SK-N-SH (cell line): ENCODE measurements around the gene GCLC. TPM values are rescaled to one million over a fixed set of nuclear protein-coding genes. Genes with fewer than 3 reads are reported as not detected.

ENCODE experiments used
- CTCF ChIA-PET: fragments of 300-600, 350-600 bp; formaldehyde crosslinking; extraction: SDS; loops from one replicate; lab custom pipeline; 2021; lab: Yijun Ruan, JAX
- POLR2A ChIA-PET: fragments of 350-600 bp; sonication (Branson Sonifier 250); formaldehyde crosslinking; extraction: SDS; loops from one replicate; lab custom pipeline; 2020; ENCODE audit warnings: antibody characterized with exemption, inconsistent platforms; lab: Yijun Ruan, JAX
- DNase-seq: peaks from one replicate; pipeline ENCODE4 v3.0.0; 2012
- H2AFZ ChIP-seq: fragments of 200-600 bp; sonication (generic); 2 replicates; pipeline ENCODE4 v1.8.1; 2016; ENCODE audit warnings: antibody characterized with exemption, mild to moderate bottlenecking, low read depth
- H3F3A ChIP-seq: fragments of 200-600 bp; sonication (generic); replicated peaks from 2 replicates; pipeline ENCODE3; 2016; ENCODE audit warnings: antibody characterized with exemption, mild to moderate bottlenecking; ENCODE audit not compliant: insufficient read depth
- H3K27ac ChIP-seq, 2 experiments: fragments of 200-500 bp in 1 of 2; fragments of 200-600 bp in 1 of 2; sonication (Bioruptor generic) in 1 of 2; sonication (generic), shearing (Covaris generic) in 1 of 2; 2 replicates each; pipeline versions ENCODE4 v1.5.1 to v1.6.1; 2014 to 2016; ENCODE audit warnings: low read depth in 2 of 2, inconsistent platforms in 1 of 2, low read length in 1 of 2, mild to moderate bottlenecking in 1 of 2, mixed read lengths in 1 of 2
- H3K27me3 ChIP-seq: fragments of 200-600 bp; sonication (generic), shearing (Covaris generic); 2 replicates; pipeline ENCODE4 v1.6.1; 2016; ENCODE audit warnings: mixed run types; ENCODE audit not compliant: insufficient read depth
- H3K36me3 ChIP-seq, 2 experiments: fragments of 200-500 bp in 1 of 2; fragments of 200-600 bp in 1 of 2; sonication (Bioruptor generic) in 1 of 2; sonication (generic) in 1 of 2; replicated peaks in 1 of 2; 2 replicates each; pipeline versions ENCODE3 to v1.5.1; 2014 to 2016; ENCODE audit warnings: low read length in 1 of 2, mild to moderate bottlenecking in 1 of 2; ENCODE audit not compliant: insufficient read depth in 2 of 2, control insufficient read depth in 1 of 2
- H3K4me1 ChIP-seq, 2 experiments: fragments of 200-500 bp in 1 of 2; fragments of 200-600 bp in 1 of 2; sonication (Bioruptor generic) in 1 of 2; sonication (generic), shearing (Covaris generic) in 1 of 2; 2 replicates each; pipeline versions ENCODE4 v1.5.1 to v1.6.1; 2014 to 2016; ENCODE audit warnings: low read depth in 1 of 2, low read length in 1 of 2, mixed run types in 1 of 2; ENCODE audit not compliant: insufficient read depth in 2 of 2, control insufficient read depth in 1 of 2
- H3K4me2 ChIP-seq: fragments of 200-600 bp; sonication (generic), shearing (Covaris generic); 2 replicates; pipeline ENCODE4 v1.6.1; 2017; ENCODE audit warnings: mixed run types
- H3K4me3 ChIP-seq, 2 experiments: fragments of 200-500 bp in 1 of 2; fragments of 200-600 bp in 1 of 2; sonication (Bioruptor generic) in 1 of 2; sonication (generic), shearing (Covaris generic) in 1 of 2; 2 replicates each; pipeline versions ENCODE4 v1.5.1 to v1.8.1; 2014 to 2016; ENCODE audit warnings: low read depth in 2 of 2, inconsistent platforms in 1 of 2, low read length in 1 of 2, mild to moderate bottlenecking in 1 of 2, mixed read lengths in 1 of 2, moderate library complexity in 1 of 2
- H3K79me2 ChIP-seq: fragments of 200-600 bp; sonication (generic); 2 replicates; pipeline ENCODE4 v1.8.1; 2017; ENCODE audit warnings: mild to moderate bottlenecking; ENCODE audit not compliant: insufficient read depth
- H3K9ac ChIP-seq: fragments of 200-600 bp; sonication (generic); 2 replicates; pipeline ENCODE4 v1.6.1; 2017; ENCODE audit warnings: mixed run types
- H3K9me2 ChIP-seq: fragments of 200-600 bp; sonication (generic); 2 replicates; pipeline ENCODE4 v1.6.1; 2017; ENCODE audit warnings: mixed run types
- H3K9me3 ChIP-seq: fragments of 200-600 bp; sonication (generic); 2 replicates; pipeline ENCODE4 v1.6.1; 2017; ENCODE audit warnings: mixed run types, mild to moderate bottlenecking, moderate library complexity
- H4K20me1 ChIP-seq: fragments of 200-600 bp; sonication (generic); 2 replicates; pipeline ENCODE4 v1.6.1; 2017; ENCODE audit warnings: mild to moderate bottlenecking, mixed run types; ENCODE audit not compliant: insufficient read depth
- CTCF ChIP-seq: fragments of 200-600 bp; sonication (generic); IDR thresholded peaks from 2 replicates; pipeline ENCODE4 v1.6.1; 2017; ENCODE audit warnings: antibody characterized with exemption, mild to moderate bottlenecking, moderate library complexity
- ELF1 ChIP-seq: IDR thresholded peaks from 2 replicates; pipeline ENCODE4 v1.4.0; 2012
- EZH2phosphoT487 ChIP-seq: fragments of 200-600 bp; sonication (generic); IDR thresholded peaks from 2 replicates; pipeline ENCODE4 v1.6.1; 2017; ENCODE audit warnings: low read depth, mixed run types, mild to moderate bottlenecking, antibody characterized with exemption, moderate library complexity, borderline replicate concordance
- FOSL2 ChIP-seq: IDR thresholded peaks from 2 replicates; pipeline ENCODE4 v1.4.0; 2012; ENCODE audit warnings: low read depth, mild to moderate bottlenecking, moderate library complexity, borderline replicate concordance
- GATA2 ChIP-seq: sonication (generic); formaldehyde crosslinking; IDR thresholded peaks from 2 replicates; pipeline ENCODE4 v1.5.0; 2020; ENCODE audit warnings: mild to moderate bottlenecking, missing genetic modification reagents
- IRF3 ChIP-seq: fragments of 150-350 bp; IDR thresholded peaks from 2 replicates; pipeline ENCODE4 v1.6.1; 2016; ENCODE audit warnings: mild to moderate bottlenecking, low read depth, low read length
- SIN3A ChIP-seq: IDR thresholded peaks from 2 replicates; pipeline ENCODE4 v1.6.1; 2012; ENCODE audit warnings: low read depth, mild to moderate bottlenecking, low read length, moderate library complexity, borderline replicate concordance
- USF2 ChIP-seq: fragments of 150-350 bp; IDR thresholded peaks from 2 replicates; pipeline ENCODE4 v1.6.1; 2017; ENCODE audit warnings: antibody characterized with exemption, low read length, low read depth, borderline replicate concordance
- YY1 ChIP-seq: IDR thresholded peaks from 2 replicates; pipeline ENCODE4 v1.4.0; 2012; ENCODE audit warnings: low read depth, mild to moderate bottlenecking
- WGBS: methylation state at CpG from one replicate; pipeline ENCODE4 v1.1.6; 2017; ENCODE audit warnings: low lambda C conversion rate; 5-methylcytosine and 5-hydroxymethylcytosine counted together
- polyA plus RNA-seq, 3 experiments: library from polyadenylated mRNA; depleted of rRNA; stranded (reverse); fragments of >200 nt; gene quantifications; 2 replicates each; pipeline ENCODE4 v1.2.3, GENCODE V29; 2012

Gene GCLC
- polyA plus RNA-seq, 1 of the 3 experiments (the other 2 are of a cell fraction) = 7.5 TPM

- no peak overlapping the region for H3K4me3 ChIP-seq
- no peak for DNase-seq
- 59% methylated on average over 3 of the region's 3 CpGs for WGBS
Observed at GRCh38 chr6:53565886-53566285, 21.0 kb upstream of the GCLC start.

More at GRCh38 chr6:53565886-53566285, 21.0 kb upstream of the GCLC start:
- Histone ChIP-seq H3K36me3 (no peaks in the 10 kb centered on the region), H3K4me1 (no peaks in the 10 kb centered on the region; a peak in 1 of 4 replicates), H3K9me2 (no peaks in the 10 kb centered on the region), H3F3A (no peaks in the 10 kb centered on the region), H2AFZ (no peak overlapping the region), H3K79me2 (no peaks in the 10 kb centered on the region), H3K27me3 (no peaks in the 10 kb centered on the region), H3K9me3 (no peaks in the 10 kb centered on the region), H3K27ac (no peak overlapping the region), H3K4me2 (no peak overlapping the region), H3K9ac (no peak overlapping the region), H4K20me1 (no peaks in the 10 kb centered on the region)
- POLR2A ChIA-PET = no interaction called here
- CTCF ChIA-PET = no interaction called here
- TF ChIP-seq IRF3 (no peak), YY1 (no peak), GATA2 (no peak), FOSL2 (no peak), USF2 (no peak), CTCF (no peak), ELF1 (no peak), SIN3A (no peak), EZH2phosphoT487 (no peak)
